H1 (cell line): ENCODE measurements around the gene ITFG2. TPM values are rescaled to one million over a fixed set of nuclear protein-coding genes. Genes with fewer than 3 reads are reported as not detected.
A peak's percentile ranks its signal among the peaks of the same experiment; 100 is the strongest.

Experiments
- ASH2L ChIP-seq: fragments of 200-600, 300-600 bp; sonication (generic); IDR thresholded peaks from one replicate; pipeline ENCODE4 v1.7.1; 2017; ENCODE audit warnings: low read length
- CTCF ChIP-seq, 3 experiments: IDR thresholded peaks; 1 replicate in 2 of 3; 2 replicates in 1 of 3; pipeline versions ENCODE4 v1.5.1 to v1.6.1; 2011; ENCODE audit warnings: low read length in 3 of 3, mild to moderate bottlenecking in 3 of 3, inconsistent platforms in 2 of 3, low read depth in 1 of 3, moderate library complexity in 1 of 3; ENCODE audit not compliant: insufficient read depth in 1 of 3; ENCODE audit errors: control extremely low read depth in 1 of 3
- FOSL1 ChIP-seq: IDR thresholded peaks from 2 replicates; pipeline ENCODE4 v1.6.1; 2011; ENCODE audit warnings: mild to moderate bottlenecking, low read depth, low read length, moderate library complexity; ENCODE audit not compliant: insufficient read depth
- RAD21 ChIP-seq, 2 experiments: IDR thresholded peaks in 1 of 2; conservative IDR thresholded peaks in 1 of 2; 2 replicates each; pipeline ENCODE4 v1.6.1; 2011; ENCODE audit warnings: low read depth in 2 of 2, low read length in 2 of 2, improper control_type of control experiment in 1 of 2, inconsistent platforms in 1 of 2, mild to moderate bottlenecking in 1 of 2, moderate library complexity in 1 of 2
- SP2 ChIP-seq: IDR thresholded peaks from 2 replicates; pipeline ENCODE4 v1.6.1; 2012; ENCODE audit warnings: mild to moderate bottlenecking, low read length, inconsistent platforms
- SRF ChIP-seq: IDR thresholded peaks from 2 replicates; pipeline ENCODE4 v1.6.1; 2011; ENCODE audit warnings: mild to moderate bottlenecking, low read depth, low read length, moderate library complexity
- USF2 ChIP-seq: IDR thresholded peaks from 2 replicates; pipeline ENCODE4 v1.6.1; 2011; ENCODE audit warnings: low read length, improper control_type of control experiment
- polyA plus RNA-seq, 7 experiments: library from polyadenylated mRNA; depleted of rRNA in 3 of 7; stranded (reverse) in 5 of 7; unstranded in 2 of 7; fragments of >200 nt in 5 of 7; fragments of 200-250 nt in 2 of 7; gene quantifications; 1 replicate in 5 of 7; 2 replicates in 1 of 7; 4 replicates in 1 of 7; pipeline versions ENCODE4 v1.2.1 to v1.2.3, GENCODE V29; 2011 to 2013; ENCODE audit warnings: missing spikeins in 2 of 7, mixed read lengths in 2 of 7
- total RNA-seq: library from RNA; stranded (reverse); fragmentation: NEBNext Ultra II Directional; extraction: Animal tissue kit (Norgen Biotek cat#: 25700); gene quantifications from 2 replicates; pipeline ENCODE4 v1.2.1, GENCODE V29; 2021

ITFG2 gene
- total and polyA plus RNA-seq, 2 of the 8 experiments (the other 6 are each of a cell fraction or from before 2014, with no cell fraction given) = 15.0 to 22.9 TPM

GRCh38 chr12:2813214-2814185, 1.0 kb downstream of the ITFG2 start (continued):
- TF ChIP-seq CTCF (IDR thresholded peaks at IDR 0.05; ENCODE audit: control extremely low read depth in 1 of 3, insufficient read depth in 1 of 3, low read depth in 1 of 3, low read length in 3 of 3) = peak; percentile 30 to 75 (median 62)
- no peak for TF ChIP-seq SP2
- TF ChIP-seq FOSL1 = no peak
- peak; percentile 9; the same call in 1 of the 2 replicates for TF ChIP-seq SRF
- TF ChIP-seq RAD21 (IDR thresholded peaks at IDR 0.05 in 1 of 2, conservative IDR thresholded peaks at IDR 0.05 in 1 of 2; ENCODE audit: low read depth in 2 of 2, low read length in 2 of 2) = peak; percentile 55 to 59
- TF ChIP-seq ASH2L = peak; percentile 5
- TF ChIP-seq USF2 = no peak
